ENCODE measurements around the gene GGACT. TPM values are rescaled to one million over a fixed set of nuclear protein-coding genes. Genes with fewer than 3 reads are reported as not detected.

GGACT gene
- total and polyA plus RNA-seq, 2 donors from 2014 or later: 9.3 to 15.6 TPM

DNA sequence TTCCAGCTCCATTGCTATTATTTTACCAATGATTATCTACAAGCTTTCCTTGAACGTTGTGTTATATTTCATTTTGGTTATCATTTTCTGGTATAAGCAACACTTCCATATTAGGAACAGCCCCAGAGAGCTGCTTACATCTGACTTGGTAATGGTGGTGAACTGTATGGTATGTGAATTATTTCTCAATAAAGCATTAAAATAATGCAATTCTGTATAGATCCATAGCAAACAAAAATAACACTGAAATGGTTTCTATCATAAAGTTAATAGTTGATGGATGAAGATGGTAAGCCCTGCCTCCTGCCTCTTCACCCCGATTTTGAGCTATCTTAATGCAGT lies 27.5 kb downstream of the GGACT start:
- FAIRE-seq: no peak
- Histone ChIP-seq H3K4me1 (ENCODE audit: control insufficient read depth in 2 of 3, insufficient read depth in 2 of 3, low read depth in 1 of 3, low read length in 3 of 3) (peaks cover 0 to 20% (median 5%) of the 10 kb centered on the region in 3 donors), H3K27me3 (ENCODE audit: control insufficient read depth, insufficient read depth, low read length) (no peaks in the 10 kb centered on the region), H3K4me3 (ENCODE audit: low read length in 3 of 3) (no peak overlapping the region), H3K27ac (ENCODE audit: low read depth in 2 of 2, low read length in 2 of 2) (peak overlapping the region; percentile 14 to 47), H3K36me3 (ENCODE audit: control insufficient read depth in 2 of 3, insufficient read depth in 3 of 3, low read length in 3 of 3) (no peaks in the 10 kb centered on the region), H3K9me3 (ENCODE audit: control insufficient read depth in 2 of 3, insufficient read depth in 1 of 3, low read length in 3 of 3) (peaks cover 0 to 5% (median 0%) of the 10 kb centered on the region in 3 donors), H3K9ac (ENCODE audit: low read length in 3 of 3) (no peak overlapping the region)
- TF ChIP-seq, protein P1, sequence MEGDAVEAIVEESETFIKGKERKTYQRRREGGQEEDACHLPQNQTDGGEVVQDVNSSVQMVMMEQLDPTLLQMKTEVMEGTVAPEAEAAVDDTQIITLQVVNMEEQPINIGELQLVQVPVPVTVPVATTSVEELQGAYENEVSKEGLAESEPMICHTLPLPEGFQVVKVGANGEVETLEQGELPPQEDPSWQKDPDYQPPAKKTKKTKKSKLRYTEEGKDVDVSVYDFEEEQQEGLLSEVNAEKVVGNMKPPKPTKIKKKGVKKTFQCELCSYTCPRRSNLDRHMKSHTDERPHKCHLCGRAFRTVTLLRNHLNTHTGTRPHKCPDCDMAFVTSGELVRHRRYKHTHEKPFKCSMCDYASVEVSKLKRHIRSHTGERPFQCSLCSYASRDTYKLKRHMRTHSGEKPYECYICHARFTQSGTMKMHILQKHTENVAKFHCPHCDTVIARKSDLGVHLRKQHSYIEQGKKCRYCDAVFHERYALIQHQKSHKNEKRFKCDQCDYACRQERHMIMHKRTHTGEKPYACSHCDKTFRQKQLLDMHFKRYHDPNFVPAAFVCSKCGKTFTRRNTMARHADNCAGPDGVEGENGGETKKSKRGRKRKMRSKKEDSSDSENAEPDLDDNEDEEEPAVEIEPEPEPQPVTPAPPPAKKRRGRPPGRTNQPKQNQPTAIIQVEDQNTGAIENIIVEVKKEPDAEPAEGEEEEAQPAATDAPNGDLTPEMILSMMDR (IDR thresholded peaks at IDR 0.05; ENCODE audit: borderline replicate concordance, extremely low read depth, insufficient read depth): no peak
- no peak for DNase-seq
- intact Hi-C loops (cut with DNase I): no loop called here

DNA sequence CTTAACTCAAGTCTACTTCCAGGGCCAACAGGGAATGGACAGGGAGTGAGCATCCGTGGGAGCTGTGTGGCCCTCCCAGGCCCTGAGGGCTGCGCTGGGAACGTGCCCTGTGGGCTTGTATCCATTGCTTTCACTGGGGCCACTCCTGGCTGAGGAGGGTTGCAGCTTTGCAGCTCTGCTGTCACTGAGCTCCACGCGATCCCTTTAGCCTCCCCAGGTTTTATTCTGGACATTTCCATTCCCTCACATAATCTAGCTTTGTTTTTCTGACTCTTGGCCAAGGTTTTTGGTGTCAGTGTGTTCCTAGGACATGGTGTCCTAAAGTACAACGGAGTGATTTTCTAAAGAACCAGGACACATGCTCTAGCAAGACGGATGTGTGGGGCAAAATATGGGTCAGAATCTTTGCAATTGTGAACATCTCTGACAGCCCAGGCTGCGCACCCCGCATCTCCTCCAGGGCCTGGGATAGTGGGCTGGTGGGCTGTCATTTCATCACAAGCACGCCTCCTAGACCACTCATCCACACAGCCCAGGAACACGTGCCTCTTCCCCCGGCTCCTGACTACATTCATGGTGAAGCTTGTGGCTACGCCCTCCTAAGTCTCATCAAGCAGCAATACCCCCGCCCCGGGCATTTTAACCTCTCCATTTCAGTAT lies 28.0 kb downstream of the GGACT start:
- FAIRE-seq (no peak), DNase-seq (no peak)
- Histone ChIP-seq H3K27ac (ENCODE audit: low read depth in 2 of 2, low read length in 2 of 2) (peak overlapping the region; percentile 12 to 14), H3K9ac (ENCODE audit: low read length in 3 of 3) (no peak overlapping the region), H3K9me3 (ENCODE audit: control insufficient read depth in 2 of 3, insufficient read depth in 1 of 3, low read length in 3 of 3) (peaks cover 0 to under 1% (median 0%) of the 10 kb centered on the region in 3 donors), H3K36me3 (ENCODE audit: control insufficient read depth in 2 of 3, insufficient read depth in 3 of 3, low read length in 3 of 3) (no peaks in the 10 kb centered on the region), H3K4me3 (ENCODE audit: low read length in 3 of 3) (no peak overlapping the region), H3K27me3 (ENCODE audit: control insufficient read depth, insufficient read depth, low read length) (no peaks in the 10 kb centered on the region), H3K4me1 (ENCODE audit: control insufficient read depth in 2 of 3, insufficient read depth in 2 of 3, low read depth in 1 of 3, low read length in 3 of 3) (peaks cover 0 to 20% (median 5%) of the 10 kb centered on the region in 3 donors)
- intact Hi-C loops (cut with DNase I): no loop called here
- TF ChIP-seq, protein P1 (IDR thresholded peaks at IDR 0.05; ENCODE audit: borderline replicate concordance, extremely low read depth, insufficient read depth): no peak

DNA sequence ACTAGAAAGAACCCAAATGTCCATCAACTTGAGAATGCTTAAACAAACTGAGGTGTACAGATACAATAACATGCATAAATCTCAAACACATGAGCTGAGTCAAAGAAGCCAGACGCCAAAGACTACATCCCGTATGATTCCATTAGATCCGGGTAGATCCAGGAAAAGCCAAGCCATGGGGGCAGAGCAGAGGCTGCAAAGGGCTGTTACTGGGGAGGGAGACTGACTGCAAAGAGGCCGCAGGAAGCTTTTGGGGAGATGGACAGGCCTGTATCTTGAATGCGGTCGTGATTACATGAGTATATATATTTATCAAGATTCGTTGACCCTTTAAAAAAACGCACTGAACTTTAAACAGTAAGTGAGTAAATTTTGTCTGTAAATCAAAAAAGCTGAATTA lies 28.7 kb downstream of the GGACT start:
- no peak overlapping the region for H3K9ac ChIP-seq (ENCODE audit: low read length in 3 of 3)
- peaks cover 0 to 20% (median 5%) of the 10 kb centered on the region in 3 donors for H3K4me1 ChIP-seq (ENCODE audit: control insufficient read depth in 2 of 3, insufficient read depth in 2 of 3, low read depth in 1 of 3, low read length in 3 of 3)
- no peak for DNase-seq
- no peaks in the 10 kb centered on the region for H3K9me3 ChIP-seq (ENCODE audit: control insufficient read depth in 2 of 3, insufficient read depth in 1 of 3, low read length in 3 of 3)
- no peaks in the 10 kb centered on the region for H3K36me3 ChIP-seq (ENCODE audit: control insufficient read depth in 2 of 3, insufficient read depth in 3 of 3, low read length in 3 of 3)
- no peak overlapping the region for H3K4me3 ChIP-seq (ENCODE audit: low read length in 3 of 3)
- H3K27me3 ChIP-seq (ENCODE audit: control insufficient read depth, insufficient read depth, low read length): no peaks in the 10 kb centered on the region
- no peak overlapping the region for H3K27ac ChIP-seq (ENCODE audit: low read depth in 2 of 2, low read length in 2 of 2)
- TF ChIP-seq, protein P1 (IDR thresholded peaks at IDR 0.05; ENCODE audit: borderline replicate concordance, extremely low read depth, insufficient read depth): no peak
- intact Hi-C loops (cut with DNase I): no loop called here
- no peak for FAIRE-seq

DNA sequence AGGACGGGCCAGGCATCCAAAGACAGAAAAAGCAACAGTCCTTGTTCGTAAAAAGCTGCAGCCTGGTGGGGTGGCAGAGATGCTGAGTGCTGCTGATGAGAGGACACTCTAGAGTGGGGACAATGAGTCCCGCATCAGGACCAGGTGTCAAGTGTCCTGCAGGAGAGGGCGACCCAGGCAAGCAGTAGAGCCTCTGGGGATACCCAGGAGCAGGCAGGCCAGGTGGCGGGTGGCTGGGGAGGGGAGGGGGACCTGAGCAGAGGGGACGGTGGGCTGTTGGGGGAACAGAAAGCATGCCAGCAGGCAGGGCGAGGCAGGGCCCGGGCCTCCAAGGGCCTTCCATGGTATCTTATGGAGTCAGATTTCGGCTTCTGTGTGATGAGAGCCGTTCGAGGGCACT lies 35.8 kb downstream of the GGACT start:
- TF ChIP-seq, protein P1 (IDR thresholded peaks at IDR 0.05; ENCODE audit: borderline replicate concordance, extremely low read depth, insufficient read depth): no peak
- Histone ChIP-seq H3K27me3 (ENCODE audit: control insufficient read depth, insufficient read depth, low read length) (no peaks in the 10 kb centered on the region), H3K9me3 (ENCODE audit: control insufficient read depth in 2 of 3, insufficient read depth in 1 of 3, low read length in 3 of 3) (no peaks in the 10 kb centered on the region), H3K9ac (ENCODE audit: low read length in 3 of 3) (no peak overlapping the region), H3K27ac (ENCODE audit: low read depth in 2 of 2, low read length in 2 of 2) (no peak overlapping the region), H3K4me1 (ENCODE audit: control insufficient read depth in 2 of 3, insufficient read depth in 2 of 3, low read depth in 1 of 3, low read length in 3 of 3) (peaks cover 0 to 2% (median 0%) of the 10 kb centered on the region in 3 donors), H3K36me3 (ENCODE audit: control insufficient read depth in 2 of 3, insufficient read depth in 3 of 3, low read length in 3 of 3) (no peaks in the 10 kb centered on the region), H3K4me3 (ENCODE audit: low read length in 3 of 3) (no peak overlapping the region)
- FAIRE-seq (no peak), DNase-seq (no peak)
- intact Hi-C loops (cut with DNase I): no loop called here
